NCI-H1930 (cell line): ENCODE results near the gene TMEM53.

Experiments used
- DNase-seq, 2 experiments: peaks; one replicate each; lab custom pipeline; 2025; lab: John Stamatoyannopoulos, UW

Gene TMEM53

DNA sequence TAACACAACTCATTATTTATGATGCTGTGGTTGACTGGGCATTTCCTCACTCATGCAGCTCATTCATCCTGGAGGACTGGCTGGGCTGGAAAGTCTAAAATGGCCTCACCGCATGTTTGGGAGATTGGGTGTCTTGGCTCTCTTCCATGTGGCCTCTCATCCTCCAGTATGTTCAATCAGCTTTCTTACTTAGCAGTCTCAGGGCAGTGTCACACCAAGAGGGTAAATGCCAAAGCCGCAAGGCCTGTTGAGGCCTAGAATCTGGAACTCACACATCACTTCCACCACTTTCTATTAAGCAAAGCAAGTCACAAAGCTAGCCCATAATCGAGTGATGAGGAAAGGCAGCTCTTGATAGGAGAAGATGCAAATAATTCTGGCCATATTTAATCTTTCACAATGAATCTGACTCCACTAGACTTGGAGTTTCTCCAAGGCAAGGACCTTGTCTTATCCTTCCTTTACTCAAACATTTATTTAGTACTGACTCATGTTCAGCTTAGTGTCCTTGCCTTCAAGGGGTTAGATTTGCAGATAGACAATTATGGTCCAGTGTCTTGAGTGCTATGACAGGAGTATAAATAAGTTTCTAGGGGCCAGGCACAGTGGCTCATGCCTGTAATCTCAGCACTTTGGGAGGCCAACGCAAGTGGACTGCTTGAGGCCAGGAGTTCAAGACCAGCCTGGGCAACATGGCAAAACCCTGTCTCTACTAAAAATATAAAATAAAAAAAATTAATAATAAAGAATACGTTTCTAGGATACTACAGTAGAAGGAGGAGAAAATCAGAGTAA lies 45.1 kb downstream of the TMEM53 start:
- no peak for DNase-seq

DNA sequence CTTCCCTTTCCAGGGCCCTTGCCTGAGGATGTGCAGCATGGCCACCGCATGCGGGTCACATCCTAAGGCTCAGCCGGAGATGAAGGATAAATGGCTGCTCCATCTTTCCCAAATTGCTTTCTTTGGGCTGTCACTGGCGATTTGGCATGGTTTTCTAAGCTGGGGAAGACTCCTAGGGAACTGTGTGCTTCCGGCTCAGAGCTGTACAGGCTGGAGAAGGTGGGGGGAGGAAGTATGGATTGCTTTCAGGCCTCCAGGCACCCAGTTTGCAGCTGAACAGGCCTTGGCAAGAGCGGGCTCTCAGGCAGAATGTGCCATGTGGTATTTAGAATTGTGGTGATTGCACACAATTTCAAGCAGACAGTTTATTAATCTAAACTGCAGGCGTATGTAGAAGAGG lies 48.9 kb downstream of the TMEM53 start:
- no peak for DNase-seq

DNA sequence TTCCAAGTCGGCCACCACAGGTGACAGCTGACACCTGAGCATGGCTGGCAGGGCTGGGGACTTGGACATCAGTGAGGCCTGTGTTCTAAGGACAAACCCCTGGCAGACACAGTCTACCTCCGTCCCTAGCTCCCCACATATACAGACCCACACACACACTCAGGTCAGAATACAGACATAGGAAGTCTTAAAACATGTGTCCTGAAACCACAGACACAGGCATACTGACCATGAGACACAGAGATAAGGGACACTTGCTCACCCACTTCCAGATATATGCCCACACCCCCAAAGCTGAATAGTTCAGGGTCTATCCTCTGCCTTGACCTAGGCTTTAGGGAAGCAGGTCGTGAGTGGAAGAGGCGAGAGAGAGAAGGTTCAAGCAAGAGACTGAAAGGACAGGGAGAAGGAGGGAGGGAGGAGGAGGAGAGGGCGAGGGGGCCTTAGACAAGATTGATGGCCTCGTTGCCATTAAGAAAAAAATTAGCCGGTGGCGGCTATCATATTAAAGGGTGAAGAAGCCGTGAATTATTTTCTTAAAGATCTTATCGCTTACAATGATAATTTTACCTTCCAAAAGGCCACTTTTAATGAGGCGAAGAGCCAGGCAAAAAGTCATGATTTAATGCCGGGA lies 49.9 kb downstream of the TMEM53 start:
- DNase-seq: no peak

DNA sequence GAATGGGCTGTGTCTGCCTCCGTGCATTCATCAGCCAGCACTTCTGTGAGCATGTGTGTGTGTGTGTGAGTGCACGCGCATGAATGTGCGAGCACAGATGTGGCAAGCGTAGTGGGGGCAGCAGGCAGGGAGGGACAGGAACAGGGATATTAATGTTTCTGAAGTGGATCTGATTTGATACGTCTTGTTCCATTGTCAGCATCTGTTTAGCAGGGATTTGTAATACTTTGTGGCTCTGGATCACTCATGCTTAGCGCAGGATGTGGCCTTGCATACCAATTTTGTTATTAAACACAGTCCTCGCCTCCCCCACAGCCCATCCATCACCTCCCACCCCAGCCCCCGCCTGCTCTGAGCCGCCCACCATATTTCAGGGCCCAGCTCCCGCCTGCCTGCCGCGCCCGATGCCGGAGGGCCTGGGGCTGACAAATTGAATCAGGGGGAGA lies 52.4 kb downstream of the TMEM53 start:
- DNase-seq: no peak

DNA sequence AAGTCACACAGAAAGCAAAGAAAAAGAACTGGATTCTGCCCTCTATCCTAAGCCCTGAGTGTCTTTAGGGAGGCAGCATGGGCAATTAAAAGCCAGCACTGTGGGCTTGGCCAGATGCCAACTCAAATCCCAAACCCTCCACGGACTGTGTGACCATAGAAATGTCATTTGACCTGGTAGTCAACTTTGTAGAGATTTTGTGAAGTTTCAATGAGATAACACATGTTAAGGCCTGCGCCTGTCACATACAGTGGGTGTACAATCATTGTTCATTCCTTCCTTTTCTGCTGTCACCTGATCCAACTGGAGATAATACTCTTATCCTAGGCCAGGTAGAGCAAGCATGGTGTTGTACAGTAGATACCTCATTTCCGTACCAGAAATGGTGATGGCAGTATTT lies 54.2 kb downstream of the TMEM53 start:
- no peak for DNase-seq

DNA sequence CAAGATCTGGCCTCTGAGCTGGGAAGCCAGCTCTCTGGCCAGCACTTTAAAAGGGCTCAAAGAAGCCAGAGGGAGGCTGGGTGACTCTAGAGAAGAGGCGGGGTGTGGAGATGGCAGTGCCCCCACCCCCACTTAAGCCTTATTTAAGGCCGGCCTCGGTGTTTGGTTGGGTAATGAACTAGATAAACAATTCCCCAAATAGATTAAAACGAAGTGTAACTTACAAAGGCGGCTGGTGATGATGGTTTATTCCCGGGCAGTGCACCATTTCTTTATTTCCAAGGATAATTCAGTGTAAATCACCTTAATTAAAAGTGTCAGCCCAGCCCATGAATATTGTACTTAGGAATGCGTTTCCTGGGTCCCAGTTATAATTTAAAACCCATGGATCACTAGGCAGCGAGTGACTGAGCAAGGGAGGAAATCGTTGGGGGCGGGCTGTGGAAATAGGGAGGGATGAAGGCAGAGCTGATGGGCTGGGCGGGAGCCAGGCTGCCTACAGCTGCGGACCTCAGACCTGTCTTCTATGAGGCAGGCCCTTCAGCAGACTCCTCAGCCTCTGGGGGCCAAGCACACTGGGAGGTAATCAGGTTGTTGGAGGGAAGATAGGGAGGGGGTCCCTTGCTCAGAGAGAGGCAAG lies 54.9 kb downstream of the TMEM53 start:
- no peak for DNase-seq

DNA sequence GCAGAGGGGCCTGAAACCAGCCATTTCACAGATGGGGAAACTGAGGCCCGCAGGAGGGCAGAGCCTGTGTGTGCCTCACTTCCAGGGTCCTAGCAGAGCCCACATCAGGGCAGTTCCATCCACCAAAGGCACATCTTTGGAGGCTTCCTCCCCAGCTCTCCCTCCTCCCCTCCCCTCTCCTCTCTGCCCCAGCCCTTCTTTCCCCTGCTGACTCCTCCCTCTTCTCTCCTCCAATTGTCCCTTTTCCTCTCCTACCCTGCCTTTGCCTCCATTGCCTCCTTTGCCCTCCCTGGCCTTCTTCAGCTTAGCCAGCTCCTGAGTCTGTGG lies 56.6 kb downstream of the TMEM53 start:
- no peak for DNase-seq

DNA sequence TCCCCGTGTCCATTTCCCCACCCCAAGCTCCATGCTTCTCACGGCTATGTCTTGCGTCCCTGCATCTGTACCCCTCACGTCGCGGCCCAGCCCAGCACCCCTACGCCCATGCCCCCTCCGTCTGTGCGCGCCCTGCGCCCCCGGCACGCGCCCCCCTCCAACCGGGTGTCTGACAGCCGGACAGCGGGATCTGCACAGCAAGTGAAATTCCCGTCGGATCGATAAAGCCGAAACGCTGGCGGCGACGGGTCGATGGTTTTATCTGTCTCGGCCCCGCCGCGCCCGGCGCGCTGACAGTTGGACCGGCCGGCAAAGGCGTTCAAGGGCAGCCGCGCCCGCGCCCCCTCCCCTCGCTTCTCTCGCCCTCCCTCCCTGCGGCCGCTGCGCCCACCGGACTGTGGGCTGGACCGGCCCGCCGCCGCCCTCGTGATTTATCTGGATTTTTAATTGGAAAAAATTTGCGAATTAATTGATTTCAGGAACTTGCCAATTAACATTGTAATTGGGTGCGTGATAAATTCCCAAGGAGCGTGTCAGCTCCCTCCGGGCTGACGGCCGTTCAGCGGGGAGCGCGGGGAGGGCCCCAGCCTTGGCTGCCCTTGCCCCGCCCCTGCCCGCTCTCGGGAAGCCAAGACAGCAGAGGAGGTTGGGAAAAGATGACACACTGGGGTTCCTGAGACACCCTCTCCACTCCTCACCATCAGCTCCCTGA lies 57.1 kb downstream of the TMEM53 start:
- DNase-seq: no peak

DNA sequence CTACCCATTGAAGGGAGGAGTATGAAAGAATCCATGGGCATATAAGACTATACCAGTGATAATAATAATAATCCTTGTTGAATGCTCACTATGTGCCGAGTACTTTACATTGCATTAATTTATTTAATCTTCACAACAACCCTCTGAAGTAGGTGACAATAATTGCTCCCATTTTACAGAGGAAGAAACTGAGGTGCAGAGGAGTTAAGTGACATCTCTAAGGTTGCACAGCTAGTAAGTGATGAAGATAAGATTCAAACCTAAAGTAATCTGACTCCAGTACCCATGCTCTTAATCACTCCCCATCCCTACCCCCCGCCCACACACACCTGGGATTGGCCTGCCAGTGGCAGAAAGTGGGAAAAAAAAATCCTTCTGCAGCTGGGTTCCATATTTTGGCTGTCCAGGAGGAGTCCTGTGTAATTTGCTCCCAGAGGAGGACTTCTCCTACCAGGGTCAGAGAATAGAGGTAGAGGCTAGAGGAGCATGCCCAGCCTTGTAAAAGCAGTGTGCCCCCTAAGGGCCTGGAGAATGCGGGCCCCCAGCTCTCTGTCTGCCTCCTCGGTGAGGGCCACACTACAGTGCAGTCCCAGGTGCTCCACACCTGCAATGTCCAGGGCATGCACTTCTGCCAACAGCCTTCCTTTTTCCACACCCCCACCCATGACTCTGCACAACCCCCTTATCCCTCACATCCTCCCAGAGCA lies 57.8 kb downstream of the TMEM53 start:
- no peak for DNase-seq

DNA sequence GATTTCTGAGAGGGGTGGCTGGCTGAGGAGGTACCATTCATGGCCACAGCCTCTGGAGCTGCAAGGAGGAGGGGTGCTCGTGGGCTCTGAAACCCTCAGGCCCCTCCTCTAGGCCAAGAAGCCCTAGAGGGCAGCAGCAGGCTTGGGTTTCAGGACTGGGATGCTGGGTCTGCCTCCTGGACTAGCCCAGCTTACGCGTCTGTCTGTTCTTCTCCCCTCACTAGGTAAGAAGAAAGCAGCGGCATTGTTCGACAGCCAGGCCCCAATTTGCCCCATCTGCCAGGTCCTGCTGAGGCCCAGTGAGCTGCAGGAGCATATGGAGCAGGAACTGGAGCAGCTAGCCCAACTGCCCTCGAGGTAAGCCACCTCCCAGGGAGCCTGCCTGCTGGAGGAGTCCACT lies 60.3 kb downstream of the TMEM53 start:
- no peak for DNase-seq

DNA sequence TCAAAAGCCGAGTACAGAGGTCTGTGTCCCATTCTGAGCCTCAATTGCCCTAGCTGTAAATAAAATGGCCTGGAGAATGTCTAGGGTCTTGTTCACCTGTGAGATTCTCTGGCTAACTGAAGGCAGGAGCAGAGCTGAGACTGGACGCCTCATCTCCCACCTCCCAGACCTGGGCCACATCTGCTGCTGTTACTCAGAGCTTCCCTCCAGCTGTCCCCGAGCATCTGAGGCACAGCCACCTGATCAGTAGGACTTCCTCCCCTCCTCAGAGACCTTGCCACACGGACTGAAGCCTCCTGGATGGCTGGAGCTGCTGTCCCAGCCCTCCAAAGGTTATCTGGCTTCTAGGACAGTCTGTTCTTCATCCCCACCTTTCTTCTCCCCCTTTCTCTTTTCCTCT lies 62.4 kb downstream of the TMEM53 start:
- no peak for DNase-seq

DNA sequence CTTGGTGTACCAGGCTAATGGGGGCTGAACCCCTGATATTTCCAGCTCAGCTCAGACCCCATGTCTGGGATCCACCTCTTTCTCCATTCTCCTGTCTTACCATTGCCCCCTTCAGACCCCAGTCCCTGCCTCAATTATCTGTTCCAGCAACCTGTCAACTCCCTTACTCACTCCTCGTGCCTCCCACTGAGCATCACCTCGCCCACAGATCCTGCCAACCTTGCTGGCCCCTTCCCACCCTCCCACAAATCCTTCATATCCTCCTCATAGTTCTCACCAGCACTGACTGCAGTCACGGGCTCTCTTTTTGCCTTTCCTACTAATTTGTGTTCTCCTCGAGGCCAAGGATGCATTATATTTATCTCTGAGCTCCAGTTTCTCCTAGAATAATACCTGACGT lies 62.9 kb downstream of the TMEM53 start:
- no peak for DNase-seq

DNA sequence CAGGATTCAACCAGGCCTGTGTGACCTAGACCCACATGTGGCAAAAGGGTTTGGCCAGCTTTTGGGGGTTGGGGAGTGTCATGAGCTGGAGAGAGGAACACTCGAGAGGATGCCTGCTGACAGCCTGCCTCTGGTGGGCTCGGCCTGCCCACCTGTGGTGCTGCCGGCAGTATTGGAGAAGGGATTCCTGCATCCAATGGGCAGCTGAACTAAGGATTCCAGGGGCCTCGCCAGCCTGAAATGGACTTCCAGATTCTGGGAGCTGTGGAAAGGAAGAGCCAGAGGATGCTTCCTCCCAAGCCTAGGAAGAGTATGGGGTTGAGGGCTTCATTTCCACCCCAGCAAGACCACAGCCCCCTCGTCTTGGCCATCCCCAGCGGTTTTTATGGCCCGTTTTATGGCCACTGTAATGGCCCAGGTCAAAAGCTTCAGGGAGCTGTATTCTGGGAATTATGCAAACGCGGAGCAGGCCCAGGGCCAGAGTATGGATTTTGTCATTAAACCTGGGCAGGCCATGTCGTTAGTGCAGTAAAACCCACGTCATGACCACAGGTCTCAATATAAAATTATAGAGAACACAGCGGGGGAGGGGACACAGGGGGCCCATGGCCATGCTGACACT lies 63.6 kb downstream of the TMEM53 start:
- DNase-seq: no peak

DNA sequence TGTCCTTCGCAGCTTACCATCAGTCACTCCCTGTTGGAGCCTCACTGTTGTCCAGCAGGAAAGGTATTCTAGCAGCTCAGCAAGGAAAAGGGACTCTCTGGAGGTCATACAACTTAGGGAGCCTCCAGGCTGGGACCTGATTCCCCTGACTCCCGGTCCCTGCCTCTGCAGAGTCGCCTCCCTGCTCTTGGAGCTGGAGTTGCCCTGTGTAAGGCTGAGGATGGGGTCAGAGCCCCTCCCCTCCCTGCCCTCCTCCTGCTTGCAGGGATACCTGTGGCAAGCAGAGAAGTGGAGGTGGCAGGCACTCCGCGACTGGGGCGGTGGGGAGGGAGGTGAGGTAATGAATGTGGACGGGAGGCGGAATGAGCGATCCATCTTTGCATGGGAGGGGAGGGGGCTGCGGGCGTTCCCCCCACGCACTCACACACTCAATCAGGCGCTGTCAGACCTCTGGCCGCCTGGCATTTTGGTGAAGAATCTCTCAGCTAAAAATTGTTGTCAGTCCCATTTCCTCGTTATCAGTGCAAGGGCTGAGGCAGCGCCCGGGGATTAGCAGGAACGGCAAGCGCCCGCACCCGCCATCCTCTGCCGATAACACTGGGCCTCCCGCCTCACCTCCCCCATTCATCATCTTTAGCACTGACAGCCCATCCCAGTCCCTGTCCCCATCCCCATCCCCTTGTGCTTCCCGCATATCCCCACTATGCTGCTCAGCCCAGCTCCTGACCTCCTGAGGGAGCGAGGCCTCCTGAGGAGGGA lies 64.3 kb downstream of the TMEM53 start:
- no peak for DNase-seq

DNA sequence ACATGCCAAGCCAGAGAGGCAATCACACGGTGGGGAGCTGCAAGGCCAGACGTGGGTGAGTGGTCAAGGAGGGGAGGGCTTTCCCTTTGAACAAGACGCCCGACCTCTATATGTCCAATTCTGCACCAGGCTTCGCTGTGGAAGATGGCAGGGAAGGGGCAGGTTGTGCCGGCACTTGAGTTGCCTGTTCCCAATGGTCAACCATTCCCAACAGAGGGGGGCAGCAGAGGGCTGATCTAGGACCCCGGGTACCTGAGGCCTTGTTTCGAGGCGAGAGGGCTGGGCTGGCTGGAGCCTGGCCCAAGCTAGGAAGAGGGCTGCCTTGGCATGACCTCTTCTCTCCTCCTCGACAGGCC lies 64.9 kb downstream of the TMEM53 start:
- DNase-seq: peak in 1 of 2 experiments; percentile 16

DNA sequence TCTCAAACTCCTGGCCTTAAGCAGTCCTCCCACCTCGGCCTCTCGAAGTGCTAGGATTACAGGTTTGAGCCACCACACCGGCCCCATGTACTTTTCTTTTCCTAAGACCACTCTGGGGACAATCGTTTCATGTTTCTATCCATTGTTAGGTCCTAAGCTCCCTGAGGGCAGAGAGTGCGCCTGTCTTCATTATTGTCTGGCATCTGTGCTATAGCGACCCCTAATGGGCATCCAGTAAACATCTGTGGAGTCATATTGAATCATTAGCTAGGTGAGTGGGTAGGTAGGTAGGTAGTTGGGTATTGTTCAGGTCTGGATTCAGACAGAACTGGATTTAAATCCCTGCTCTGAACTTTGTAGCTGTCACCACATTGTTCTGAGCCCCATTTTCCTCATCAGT lies 66.1 kb downstream of the TMEM53 start:
- DNase-seq: no peak

DNA sequence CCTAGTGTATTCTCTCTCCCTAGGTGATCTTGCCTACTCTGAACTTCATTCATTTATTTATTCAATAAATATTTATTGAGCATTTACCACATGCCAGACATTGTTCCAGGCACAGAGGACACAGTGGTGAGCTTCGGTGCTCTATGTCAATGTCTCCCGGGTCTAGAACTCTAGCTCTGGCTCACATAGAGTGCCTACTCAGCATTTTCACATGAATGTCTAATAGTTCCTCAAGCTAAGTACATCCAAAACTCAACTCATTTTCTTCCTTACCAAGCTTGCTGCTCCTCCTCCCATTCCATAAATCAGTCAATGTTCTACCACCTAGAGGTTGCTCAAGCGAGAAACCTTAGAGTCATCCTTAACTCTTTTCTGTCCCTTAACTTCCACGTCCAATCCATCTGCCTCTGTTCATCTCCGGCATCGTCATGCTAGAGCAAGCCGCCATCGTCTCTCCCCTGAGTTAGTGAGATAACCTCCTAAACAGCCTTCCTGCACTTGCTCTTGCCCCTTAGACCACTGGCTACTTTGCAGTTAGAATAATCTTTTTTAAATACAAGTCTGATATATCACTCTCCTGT lies 67.5 kb downstream of the TMEM53 start:
- no peak for DNase-seq

DNA sequence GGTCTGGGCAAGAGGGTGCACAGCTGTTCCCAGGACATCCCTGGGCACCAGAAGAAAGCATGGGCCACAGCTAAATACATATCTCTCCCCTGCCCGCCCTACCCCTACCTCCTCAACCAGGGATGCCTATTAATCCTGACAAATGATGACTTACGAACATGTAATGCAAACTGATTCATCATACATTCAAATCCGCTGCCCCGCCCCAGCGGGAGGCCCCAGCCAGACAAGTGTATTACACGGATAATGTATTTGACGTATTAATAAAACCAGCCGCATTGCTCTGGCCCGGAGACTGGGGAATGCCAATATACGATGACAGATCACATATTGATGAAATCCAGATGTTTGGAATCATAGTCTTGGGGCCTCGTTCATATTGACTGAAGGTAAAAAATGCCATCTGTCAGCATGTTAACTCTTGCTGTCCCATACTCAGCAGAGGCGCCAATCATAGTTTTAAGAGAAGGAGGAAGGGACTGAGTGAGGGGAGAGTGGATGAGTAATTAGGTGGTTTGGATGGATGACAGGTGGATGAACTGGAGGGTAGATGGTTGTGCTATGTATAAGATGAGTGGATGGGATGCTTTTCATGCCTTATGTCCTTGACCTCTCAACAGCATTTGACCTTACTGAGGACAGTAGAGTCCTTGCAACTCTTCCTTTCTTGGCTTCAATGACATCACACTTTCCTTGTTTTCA lies 68.2 kb downstream of the TMEM53 start:
- DNase-seq: no peak

DNA sequence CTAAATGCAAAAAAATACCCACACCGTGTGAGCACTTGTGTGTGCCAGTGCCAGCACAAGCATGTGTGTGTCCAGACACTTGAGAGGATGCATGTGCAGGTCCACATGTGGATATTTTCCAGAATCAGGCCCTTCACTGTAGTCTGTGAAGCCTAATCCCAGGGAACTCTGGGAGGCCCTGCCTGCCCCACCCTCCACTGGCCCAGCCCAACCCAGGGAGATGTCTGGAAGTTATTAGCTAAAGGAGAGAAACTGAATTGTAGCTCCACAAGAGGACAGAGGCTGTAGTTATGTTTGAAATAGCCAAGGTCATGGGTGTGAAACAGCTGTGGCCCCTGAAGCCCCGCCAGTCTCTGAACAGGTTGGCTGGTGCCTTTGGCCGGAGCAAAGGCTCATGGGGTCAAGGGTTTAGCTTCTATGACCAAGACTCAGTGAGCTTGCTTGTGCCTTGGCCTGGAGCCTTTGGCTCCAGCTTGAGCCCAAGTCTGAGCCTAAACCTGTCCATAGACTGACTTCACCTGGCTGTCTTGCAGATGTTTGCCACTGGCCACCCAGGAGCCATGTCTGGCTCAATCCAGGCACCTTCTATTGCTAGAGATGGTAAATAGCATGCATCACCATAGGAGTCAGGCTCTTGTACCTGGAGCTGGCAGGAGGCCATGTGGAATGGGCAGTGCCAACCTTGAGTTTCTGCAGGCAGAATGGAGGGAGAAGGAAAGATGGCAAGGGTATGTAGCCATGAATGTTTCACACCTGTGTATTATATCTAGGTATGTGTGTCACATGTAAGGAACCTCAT lies 69.9 kb downstream of the TMEM53 start:
- DNase-seq: no peak
